Inferior parietal cortex (tissue), 1 donor: ENCODE data around the gene EPHB3.
"Not testable (repeated sequence)": the region's sequence is repeated elsewhere in the genome, so short reads cannot be mapped to it uniquely, and the experiment has no call there.

Experiments used
- DNase-seq: peaks from one replicate; pipeline ENCODE4 v3.0.0-alpha.2; 2016; ENCODE audit errors: extremely low spot score

The EPHB3 gene

DNA sequence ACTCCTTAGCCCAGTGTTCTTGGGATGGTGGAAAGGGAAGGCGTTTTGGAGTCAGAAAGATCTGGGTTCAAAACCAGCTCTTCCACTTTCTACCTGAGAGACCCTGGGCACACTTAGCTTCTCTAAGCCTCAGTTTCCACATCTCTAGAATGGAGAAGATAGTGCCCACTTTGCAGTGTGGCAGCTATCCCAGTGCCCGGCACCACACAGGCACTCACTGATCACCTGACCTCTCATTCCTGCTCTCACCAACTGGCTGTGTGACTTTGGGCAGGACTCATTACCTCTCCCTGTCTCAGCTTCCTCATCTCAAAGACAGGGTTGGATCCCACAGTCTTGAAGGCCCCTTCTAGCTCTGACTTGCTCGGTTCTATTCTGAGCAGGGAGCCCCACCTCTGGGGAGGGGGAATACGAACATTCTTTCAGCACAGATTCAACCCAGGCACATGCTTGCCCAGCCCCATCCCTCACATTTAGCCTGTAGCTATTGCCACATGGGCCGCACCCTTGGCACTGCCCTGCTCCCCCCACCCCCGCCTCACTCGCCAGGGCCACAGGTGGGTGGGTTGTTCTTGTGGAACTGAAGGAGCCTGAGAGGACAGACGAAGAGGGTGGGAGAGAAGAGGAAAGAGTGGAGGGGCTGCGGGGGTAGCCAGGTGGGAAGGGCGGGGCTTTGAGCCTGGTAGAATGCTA, 39.2 kb downstream of the EPHB3 start:
- DNase-seq, result no peak

DNA sequence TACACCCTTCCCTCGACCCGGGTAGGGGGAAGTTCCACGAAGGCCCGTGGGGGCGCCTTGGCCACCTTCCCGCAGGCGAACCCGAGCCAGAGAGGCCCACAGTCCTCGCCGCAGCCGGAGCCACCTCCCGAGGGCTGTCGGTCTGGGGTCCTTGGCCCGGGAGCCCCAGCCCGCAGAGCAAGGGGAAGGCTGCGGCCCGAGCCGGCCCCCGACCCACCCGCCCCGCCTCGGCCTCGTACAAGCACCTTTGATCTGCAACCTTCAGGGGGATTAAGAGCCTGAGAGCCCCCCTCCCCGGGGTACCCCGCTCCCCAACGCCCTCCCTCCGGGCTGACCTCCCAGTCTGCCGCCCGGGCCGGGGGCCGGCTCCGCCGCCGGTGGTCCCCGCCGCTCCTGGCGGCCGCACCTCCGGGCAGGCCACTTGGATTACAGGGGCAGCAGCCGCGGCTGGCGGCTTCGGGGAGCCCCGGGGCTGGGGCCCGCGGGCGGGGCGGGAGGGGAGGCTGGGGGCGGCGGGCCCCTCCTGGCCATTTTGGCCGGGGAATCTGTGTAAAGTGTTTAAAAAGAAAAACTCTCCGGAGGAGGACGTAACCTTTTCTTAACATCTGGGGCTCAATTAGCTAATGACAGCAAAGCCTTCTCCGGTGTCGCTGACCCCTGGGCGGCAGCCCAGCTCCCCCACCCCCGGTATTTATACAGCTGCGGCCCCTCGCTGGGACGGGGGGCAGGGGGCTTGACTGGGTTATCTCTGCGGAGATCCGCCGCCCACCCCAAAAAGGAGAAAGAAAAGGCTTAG, 40.2 kb downstream of the EPHB3 start:
- no peak for DNase-seq

DNA sequence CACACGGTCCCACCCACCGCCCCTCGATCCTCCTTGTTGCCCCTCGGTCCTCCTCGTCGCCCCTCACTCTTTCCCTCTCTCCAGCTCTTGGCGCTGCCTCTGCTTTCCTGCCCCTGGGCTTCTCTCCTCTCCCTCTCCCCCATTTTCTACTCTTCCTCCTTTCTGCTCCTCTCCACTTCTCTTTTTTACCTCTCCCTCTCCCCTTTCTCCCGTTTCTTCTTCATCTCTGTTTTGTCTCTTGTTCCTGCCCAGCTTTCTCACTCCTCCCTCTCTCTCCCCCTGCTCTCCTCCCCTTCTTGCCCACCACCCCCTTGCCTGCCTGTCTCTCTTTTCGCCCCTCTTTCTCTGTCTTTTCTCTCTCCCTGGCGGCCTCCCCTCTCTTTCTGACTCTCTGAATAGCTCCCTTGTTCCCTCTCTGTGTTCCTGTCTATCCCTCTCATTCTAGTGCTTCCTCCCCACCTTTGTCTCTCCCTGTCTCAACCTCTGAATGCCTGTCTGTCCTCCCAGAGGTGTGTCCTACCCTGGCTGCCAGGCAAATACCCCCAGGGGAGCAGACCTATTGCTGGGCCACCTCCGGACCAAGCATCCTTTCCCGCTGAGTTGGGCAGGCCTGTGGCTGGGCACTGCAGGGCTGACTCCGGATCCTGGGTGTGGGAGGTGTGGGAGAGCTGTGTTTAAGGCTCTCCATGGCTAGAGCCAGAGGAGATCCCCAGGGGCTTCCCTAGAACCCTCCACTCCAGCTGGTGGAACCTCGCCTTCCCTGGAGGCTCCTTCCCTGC, 41.0 kb downstream of the EPHB3 start:
- DNase-seq, result no peak

DNA sequence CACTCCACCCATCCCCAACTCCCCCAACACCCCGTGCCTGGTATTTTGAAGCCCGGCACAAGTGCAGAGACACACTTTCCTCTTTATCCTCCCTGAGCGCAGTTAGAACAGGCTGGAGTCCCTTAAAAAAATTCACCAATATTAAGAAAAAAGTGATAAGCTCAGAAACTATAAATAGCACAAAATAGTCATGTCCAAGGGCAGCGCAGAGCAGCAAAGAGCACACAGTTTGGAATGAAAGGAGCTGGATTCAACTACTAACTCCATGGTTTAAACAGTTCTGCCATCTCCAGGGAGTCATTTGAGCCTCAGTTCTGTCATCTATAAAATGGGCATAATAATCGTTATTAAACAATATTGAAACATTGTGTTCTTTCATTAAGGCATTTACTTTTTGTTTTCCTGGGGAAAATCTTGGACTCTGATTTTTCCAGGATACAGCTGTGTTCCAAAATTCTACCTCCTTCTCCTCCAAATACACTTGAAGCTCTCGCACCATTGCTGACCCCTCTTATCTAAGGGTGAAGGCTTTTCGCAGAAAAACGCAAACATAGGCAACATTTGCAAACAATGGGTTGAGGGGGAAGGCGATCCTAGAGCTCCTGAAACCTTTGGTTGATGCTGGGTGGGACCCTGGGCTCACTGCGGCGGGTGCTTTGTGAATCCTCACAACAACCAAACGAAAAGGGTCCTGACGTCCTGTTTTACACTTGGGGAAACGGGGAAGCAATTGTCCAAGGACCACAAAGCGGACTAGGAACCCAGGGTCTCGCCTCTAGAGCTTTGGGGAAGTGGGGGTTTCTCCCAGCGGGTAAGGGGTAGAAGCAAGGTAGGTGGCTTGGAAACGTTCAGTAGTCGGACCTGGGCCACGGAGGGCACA, 41.8 kb downstream of the EPHB3 start:
- DNase-seq, result no peak

DNA sequence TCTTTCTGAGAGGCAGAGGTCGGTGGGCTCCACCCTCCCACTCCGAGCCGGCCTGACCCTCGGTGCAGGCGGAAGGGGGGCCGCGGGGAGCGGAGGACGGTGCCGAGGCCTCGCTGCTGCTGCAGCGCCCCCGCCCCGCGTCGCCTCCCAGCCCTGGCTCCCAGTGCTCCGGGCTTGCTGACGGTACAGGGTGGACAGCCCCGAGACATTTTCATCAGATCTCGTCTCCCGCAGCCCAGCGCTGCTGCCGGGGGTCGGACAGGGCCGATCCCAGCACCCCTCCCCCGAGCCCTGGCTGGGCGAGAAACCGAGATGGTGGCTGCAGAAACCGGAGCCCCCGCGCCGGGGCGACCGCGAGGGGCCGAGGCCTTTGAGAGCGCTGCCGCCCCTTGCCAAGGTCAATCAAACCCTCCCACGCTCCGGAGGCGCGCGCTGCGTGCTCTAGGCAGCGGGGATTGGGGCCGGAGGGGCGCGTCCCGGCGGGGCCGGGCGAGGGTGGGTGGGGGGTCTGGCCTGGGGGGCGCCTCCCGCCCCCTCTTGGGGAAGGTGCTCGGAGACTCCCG, 42.5 kb downstream of the EPHB3 start:
- no peak for DNase-seq

DNA sequence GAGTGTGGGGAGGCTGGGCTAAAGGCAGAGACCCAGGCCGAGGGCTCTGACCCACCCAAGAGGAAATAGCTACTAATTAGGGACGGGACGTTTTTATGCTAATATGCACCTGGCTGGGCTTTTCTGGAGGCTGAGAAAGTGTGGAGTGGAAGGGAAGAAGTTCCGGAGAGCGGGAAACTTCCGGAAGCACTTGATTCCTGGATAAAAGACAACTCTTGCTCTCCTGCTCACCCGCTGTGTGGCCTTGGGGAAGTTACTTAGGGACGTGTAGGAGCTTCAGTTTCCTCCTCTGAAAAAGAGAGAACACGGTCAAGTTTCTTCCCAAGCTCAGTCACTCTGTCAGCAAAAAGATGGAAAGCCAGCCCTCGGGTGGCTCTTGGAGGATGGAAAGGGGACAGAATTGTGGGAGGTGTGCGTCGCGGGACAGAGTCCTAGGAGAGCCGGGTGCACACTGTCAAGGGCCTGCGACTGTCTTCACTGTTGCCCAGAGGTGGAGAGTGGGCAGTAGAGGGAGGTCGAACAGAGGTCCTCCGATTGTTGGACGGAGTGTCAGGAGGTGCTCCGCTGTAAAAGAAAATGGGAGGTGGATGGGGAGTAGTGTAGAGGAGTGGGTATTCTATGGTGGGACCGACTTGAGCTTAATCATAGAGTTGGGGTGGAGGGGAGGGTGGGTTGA, 43.2 kb downstream of the EPHB3 start:
- DNase-seq, result no peak

DNA sequence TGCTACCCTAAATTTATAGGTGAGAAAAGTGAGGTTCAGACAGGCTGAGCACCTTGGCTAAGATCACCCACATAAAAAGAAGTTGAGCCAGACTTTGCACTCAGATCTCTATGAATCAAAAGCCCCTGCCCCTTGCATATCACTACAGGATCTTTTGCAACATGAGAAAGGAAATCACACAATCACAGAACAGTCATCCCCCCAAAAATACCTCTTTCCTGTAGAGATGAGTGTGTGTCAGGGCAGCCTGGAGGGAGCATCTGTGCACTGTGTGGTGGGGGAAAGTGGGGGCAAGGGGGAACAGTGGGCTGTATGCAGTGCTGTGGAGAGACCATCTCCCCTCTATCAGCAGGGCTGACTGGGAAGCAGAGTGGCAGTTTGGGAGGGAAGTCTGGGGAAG, 46.6 kb downstream of the EPHB3 start:
- DNase-seq, result no peak

DNA sequence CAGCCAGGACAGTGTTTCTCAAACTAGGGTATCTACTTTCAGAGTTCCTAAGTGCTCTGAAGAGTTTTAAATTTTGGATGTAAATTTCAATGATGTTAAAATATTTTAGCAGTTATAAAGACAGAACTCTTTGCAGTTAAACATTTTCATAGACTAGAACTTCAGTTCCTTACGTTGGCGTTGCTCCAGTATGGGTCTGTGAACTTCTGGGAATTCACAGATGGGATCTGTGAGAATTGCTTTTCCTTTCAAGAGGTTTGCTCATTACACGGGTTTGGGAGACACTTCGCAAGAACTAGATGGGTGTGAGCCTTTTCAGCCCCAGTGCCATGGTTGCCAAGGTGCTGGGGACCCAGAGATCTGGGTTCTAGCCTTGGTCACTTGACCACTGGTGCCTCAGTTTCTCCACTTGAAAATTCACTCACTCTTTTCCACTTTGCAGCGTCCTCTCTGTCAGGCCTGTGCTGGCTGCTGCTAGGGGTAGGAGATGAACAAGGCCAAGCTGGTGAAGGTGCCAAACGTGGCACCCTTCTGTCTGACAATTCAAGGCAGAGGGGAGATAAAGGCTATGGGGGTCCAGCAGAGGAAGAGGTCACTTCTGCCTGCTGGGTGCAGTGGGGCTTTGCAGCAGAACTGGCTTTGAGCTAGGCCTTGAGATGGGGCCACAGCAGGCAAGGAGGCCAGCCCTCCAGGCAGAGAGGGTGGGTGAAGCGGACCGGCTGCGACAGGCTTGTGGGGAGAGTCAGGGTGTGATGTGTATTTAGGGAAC, 48.1 kb downstream of the EPHB3 start:
- DNase-seq, result no peak

DNA sequence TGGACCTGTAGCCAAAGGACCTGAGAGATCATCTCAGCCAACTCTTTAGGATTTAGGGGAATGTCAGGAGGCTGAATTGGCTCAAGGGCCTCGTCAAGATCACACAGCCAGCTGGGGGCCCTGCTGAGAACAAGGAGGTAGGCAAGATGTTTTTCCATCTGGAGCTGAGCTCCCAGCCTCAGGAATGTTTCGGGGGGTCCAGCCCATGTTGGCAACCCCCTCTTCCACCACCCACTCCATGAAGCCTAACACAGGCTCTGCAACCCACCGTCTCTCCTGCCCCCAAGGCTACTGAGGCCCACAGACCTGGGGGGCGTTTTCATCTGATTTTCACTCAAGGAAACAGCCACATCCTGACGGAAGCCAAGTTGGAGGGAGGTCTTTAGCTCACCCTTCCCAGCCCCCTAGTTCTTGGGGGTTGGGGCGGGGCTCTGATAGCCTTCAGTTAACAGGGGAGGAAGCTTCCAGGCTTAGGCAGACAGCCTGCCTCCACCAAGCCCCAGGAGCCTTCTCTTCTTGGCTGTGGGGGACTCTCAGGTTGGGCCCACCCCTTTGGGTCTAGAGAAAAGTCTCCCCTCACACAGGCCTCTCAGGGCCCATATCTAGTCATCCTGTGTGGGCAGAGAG, 48.8 kb downstream of the EPHB3 start:
- no peak for DNase-seq

DNA sequence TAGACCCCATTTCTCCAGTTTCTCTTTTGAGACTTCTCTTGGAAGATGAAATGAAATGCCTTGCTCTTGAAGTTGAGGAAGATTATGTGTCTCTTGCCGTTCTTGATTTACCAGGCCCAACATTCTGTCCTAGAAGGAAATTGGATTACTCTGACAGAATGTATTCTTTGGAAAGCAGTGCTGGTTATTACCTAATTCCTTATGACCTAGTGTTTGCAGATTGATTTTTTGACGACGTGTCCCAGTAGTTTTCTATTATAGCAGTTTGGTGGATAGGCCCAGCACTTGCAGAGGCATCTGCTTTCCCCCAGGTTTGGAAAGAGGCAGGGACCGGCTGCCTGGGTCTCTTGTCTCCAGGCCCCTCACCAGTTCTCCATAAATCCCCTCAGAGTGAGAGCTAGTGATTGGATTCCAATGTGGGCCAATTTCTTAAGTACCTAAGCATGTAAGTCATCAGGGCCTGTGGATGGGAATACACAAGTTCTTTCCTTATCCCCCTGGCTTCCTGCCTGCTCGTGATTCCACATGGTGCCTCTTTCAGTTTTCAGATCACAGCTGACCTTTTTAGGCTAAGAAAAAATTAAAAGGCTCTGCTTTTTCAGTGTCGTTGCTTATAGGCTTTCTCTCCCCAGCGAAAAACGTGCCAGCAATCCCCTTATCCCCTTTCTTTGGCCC, 50.2 kb downstream of the EPHB3 start:
- DNase-seq, result no peak

DNA sequence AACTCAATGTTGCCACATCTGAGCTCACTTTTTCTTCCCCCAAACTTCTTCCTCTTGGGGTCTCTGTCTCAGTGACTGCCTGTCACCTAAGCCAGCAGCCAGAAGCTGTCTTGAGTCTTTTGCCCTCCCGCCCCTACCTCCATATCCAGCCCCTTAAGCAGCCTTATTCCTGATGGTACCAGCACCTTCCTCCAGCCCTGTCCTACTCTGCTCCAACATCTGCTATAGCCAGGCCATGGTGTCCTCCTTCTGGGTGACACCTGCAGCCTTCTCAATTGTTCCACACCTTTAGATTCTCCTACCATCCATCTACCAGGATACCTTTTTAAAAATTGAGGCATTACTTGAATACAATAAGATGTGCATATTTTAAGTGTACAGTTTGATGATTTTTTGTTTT, 53.8 kb downstream of the EPHB3 start:
- DNase-seq, result no peak

DNA sequence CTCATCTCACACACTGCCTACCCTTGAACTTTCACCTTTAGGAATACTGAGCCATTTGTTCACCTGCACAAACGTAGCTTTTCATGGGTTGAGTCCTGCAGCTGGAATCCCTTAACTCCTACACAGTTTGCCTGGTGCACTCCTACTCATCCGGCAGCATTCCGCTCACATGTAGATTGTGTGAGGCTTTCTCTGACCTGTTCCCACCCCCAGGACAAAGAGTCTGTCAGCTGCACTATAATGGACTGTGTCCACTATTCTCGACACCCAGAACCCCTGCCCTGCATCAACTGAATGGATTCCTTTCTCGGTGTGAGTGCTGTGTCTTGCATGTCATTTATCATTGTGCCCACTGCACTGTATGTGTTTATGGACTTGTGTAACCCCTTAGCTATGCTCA, 54.9 kb downstream of the EPHB3 start:
- DNase-seq, result no peak

DNA sequence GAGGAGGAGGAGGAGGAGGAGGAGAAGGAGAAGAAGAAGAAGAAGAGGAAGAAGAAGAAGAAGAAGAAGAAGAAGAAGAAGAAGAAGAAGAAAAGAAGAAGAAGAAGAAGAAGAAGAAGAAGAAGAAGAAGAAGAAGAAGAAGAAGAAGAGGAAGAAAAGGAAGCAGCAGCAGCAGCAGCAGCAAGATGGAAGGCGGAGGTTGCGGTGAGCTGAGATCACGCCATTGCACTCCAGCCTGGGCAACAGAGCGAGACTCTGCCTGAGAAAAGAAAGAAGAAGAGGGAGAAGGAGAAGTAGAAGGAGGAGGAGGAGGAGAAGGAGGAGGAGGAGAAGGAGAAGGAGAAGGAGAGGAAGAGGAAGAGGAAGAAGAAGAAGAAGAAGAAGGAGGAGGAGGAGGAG, 55.7 kb downstream of the EPHB3 start:
- DNase-seq, result not testable (repeated sequence)

DNA sequence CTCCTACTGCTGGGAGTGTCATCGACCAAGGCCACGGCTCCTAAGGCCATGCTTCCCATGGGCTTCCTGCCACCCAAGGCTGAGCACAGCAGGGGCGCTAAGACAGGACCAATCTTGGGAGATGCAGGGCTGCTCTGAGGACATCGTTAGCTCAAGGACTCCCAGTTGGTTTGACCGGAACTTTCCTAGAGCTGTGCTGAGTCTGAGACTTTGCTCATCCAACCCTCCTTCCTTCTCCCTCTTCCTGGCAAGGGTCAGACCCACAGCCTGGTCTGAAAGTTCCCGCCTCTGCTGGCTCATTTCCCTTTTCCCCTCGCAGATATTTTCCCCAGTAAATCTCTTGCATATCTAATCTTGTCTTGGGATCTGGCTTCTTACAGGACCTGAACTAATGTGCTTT, 57.2 kb downstream of the EPHB3 start:
- no peak for DNase-seq

DNA sequence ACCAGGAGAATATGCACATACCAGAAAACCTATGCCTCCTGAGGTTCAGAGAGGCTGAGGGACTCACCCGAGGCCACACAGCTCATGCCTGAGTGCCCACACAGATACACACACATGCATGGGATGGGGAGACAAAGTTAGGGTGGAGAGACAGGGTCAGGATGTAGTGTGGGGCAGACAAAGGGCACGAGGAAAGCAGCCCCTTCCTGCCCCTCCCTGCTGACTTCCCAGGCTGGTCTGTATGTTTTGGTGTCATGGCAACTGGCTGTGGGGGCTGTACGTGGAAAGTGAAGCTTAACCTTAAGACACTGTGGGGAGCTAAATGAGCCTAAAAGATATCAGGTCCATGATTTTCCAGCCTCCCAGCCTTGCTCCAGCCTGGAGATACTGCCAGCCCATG, 57.8 kb downstream of the EPHB3 start:
- DNase-seq, result no peak

DNA sequence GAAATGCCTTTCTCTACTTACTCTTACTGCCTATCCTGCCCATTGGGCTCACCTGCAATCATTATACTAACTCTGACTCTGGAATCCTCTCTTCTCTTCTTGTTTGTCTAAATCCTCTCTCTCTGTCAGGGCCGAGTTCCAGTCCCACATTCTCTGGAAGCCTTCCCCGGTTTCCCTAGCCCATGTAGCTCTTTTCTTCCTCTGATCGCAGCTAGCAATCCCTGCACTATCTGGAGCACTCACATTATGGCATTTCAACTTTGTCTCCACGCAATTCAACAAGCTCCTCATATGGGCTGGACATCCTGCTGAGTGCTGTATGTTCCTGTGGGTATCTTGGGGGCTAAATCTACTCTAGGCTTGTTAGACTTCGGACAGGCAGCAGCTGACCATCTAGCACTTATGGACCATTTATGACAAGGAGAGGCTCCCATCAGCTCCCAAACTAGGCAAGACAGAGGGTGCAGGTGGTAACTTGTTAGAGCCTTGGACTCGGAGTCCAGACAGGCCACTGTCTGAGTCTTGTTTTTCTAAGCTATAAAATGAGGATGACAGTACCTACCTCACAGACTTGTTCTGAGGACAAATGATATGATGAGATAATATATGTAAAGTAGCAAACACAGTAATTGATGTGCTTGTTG, 58.3 kb downstream of the EPHB3 start:
- DNase-seq, result no peak

DNA sequence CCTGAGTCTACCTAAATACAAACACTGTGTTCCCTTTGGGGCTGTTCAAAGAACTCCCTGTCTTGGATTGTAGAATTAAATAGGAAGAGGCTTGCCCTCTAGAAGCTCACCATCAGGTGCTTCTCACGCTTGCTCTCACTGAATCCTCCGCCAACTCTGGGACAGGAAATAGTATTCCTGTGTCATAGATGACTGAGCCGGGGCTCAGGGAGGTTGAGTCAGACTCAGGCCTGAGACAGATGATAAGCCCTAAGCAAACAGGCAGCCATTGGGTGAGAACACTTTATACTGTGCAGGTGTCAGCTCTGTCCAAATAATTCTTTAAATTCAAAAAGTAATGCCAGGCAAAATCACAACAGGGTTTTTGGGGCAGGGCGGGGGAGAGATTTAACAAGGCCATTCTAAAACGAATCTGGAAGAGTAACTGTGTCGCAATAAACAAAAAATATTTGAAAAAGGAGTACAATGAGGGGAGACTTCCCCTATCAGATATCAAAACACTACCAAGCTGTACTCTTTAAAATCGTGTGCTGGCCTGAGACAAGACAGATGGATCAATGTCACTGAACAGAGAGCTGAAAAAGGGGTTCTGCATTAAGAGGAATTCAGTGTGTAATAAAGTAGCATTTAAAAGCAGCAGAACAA, 59.0 kb downstream of the EPHB3 start:
- no peak for DNase-seq

DNA sequence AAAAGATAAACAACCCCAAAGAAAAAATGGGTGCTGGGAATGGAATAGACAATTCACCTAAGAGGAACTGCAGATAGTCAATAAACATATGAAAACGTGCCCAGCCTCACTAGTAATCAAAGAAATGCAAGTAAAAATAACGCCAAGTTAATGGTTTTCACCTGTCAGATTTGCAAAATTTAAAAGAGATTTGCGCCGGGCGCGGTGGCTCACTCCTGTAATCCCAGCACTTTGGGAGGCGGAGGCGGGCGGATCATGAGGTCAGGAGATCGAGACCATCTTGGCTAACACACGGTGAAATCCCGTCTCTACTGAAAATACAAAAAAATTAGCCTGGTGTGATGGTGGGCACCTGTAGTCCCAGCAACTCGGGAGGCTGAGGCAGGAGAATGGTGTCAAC, 60.6 kb downstream of the EPHB3 start:
- not testable (repeated sequence) for DNase-seq
